GM21717 (cell line): Measurements from ENCODE around the gene VSX1.

Source experiments
- ATAC-seq: cut with Tn5 transposase; IDR thresholded peaks from one replicate; pipeline ENCODE4 v1.9.1; 2021; ENCODE audit warnings: mild to moderate bottlenecking, moderate library complexity; ENCODE audit not compliant: unreplicated experiment

VSX1 gene

DNA sequence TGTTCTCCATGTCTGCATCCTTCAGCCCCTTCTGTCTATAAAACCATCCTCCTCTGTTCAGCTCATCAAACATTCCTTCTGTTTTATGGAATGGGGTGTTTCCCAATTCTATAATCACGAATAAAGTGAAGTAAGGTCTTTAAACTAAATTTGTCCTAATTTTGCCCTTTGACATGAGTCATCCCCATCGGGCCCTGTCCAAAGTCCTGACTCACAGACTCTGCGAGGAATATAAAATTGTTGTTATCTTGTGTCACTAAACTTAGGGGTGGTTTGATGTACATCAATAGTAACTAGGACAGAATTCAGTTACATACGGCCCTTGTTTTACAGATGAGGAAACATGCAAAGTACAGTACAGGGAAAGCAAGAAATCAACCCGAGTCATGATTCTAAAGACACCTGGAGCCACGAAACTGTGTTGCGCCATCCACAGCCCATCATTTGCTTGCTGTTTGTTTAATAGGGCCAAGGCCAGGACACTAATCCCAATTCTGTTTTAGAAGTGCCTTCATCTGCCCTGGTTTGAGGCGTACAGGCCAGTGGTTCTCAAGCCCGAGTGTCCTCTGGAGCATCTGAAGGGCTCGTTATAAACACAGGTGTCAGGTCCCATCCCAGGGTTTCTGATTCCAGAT is 26.8 kb downstream of the VSX1 start:
- ATAC-seq, result no peak

DNA sequence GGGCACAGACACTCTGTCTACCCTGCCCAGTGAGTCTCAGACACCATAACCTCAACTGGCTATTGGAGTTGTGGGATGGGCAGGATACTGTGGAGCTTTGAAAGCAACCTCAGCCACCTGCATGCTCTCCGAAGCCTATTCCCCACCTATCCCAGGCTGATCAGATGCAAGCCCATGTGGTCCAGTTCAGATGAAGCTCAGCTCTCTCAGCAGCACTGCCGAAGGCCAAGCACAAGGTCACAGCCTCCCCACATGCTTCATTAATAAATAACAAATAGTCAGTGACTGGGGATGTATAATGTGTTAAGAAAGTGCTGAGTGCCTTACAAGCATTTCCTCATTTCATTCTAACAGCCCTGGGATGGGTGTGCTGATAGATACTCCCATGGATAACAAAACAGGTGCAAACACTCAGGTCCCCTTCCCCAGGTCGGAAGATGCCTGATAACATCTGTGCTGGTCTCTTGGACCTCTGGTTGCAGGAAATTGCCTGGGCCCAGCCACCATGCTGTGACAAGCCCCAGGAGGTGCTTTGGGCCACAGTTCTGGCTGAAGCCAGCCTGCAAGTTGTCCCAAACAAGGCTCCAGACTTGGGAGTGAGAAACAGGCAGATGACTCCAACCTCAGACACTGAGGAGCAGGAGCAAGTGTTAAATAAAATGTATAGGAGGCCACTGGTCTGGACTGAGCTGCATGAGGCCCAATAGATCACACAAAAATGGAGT is 27.7 kb downstream of the VSX1 start:
- no peak for ATAC-seq

DNA sequence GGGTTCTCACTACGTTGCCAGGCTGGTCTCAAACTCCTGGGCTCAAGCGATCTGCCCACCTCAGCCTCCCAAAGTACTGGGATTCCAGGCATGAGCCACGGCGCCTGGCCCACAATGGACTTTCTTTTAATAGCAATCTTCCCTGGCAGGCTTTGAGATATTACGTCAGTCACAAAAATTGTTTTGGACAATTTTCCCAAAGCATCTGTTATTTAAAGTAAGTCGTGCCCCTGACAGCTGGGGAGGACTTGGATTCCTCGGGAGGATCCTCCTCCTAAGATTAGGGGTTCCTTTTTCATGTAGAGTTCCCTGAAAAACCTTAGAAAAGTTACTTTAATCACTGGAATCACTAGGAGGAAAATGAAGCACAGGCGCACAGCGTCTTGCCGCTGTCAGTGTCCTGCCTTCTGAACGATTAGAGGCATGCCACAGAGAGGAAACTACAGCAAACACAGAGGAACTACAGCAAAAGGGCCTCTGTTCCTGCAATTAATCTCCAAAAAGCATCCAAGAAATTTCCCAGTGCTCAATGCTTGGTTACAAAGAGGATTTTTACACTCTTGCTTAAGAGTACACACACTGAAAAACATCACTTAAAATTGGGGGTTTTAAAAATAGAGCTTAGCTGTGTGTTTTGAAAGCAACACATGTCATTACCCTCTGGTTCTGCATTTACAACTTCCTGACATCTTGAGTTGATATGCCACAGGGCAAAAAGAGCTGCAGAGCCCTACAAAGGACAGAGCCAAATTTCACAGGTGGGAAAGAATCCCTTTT is 28.5 kb downstream of the VSX1 start:
- ATAC-seq, result no peak

- no peak for ATAC-seq
These were observed 29.4 kb downstream of the VSX1 start for GRCh38 chr20:25052255-25053194.

DNA sequence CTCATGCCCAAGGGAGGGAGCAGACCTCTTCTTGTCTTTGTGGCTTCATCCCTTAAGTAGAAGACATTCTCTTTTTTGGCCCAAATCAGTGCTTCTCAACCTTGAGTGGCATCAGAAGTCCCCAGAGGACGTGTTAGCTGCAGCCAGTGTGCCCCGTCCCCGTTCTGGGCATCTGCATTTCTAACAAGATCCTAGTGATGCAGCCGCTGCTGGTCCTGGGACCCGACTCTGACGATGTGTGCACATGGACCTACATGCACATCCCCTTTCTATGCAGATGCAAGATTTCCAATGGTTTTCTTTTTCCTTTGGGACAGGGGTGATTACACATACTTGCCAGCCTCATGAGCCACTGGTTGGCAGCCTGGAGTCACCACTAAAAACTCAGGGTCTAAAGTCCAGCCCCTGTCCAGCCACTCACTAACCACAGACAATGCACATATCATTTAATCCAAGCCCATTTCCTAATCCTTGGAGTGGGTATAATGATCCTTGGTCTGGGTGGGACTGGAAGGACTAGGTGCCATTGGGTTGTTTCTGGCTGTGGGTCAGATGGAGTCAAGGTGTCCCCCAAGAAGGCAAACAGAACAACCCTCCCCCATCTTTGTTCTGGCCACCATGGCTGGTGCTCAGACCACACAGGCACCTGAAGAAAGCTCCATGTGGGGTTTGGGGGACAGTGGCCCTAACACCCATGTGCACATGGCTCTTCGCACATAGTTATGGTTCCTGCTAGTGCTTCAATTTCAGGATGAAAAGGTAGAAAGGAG is 30.4 kb downstream of the VSX1 start:
- ATAC-seq, result no peak

DNA sequence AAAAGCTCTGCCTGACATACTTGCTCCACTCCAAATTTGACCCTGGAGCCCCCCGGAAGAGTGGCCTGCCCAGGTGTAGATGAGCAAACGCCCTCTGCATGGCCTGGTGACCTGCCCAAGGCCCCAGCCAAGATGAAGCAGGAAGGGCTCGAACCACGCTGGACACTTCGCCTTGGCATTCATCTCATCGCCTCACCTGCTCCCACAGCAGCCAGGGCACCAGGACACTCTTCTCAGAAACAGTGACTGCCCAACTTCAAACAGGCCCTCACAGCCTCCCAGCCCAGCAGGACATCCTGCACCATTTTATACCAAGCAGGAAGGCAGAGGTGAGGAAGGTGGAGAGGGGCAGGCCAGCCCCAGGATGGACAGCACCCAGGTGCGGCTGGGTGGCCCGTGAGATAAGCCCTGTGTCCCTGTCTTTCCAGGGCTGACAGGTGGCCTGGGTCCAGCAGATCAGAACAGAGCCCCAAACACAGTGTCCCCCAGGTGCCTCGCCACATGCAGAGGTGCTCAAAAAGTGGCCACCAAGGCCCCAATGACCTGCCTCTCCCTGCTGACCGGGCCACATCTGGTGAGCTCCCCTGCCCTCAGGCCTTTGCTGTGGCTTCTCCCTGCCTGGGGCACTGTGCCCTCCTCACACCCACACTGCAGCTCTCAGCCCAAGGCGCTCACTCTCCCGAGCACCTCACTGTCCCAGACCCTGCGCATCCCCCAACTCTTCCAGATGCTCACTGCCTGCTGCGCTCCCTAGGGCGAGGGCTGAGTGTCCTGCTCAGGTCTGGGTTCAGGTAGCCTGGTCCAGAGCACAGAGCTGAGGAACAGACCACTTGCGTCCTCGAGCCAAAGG is 31.2 kb downstream of the VSX1 start:
- ATAC-seq, result no peak

GRCh38 chr20:25050082-25050481 is 31.9 kb downstream of the VSX1 start:
- no peak for ATAC-seq

DNA sequence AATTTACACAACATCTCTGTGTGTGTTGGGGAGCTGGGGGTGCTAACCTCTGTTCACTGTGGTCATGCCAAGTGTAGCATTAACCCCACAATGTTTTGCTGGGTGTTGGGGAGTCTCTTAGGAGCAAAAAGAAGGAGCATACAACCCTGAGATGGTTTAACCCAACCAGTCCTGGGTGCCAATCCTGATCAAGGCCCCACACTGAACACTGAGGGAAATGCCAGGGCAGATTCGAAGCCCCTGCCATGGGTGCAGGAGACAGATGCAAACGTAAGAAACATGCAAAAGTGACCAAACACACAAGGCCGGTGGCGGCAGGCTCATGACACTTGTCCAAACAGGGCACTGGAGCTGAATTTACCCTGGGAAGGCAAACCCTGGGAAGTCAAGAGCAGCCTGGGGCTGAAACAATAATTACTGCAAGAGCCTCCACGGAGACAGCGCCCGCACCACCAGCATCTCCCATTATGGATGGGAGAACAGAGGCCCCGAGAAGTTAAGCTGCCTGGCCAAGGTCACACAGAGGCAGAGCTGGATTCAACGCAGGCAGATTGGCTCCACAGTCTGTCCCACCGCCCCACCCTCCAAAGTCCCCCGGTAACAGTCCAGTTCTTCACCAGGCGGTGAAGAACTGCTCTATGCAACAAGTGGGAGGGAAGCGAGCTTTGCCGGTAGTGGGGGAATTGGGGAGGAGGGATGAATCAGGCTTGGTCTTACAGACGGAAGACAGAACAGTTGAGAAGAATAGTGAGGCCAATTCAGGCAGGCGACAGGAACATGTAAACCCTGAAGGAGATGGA is 32.5 kb downstream of the VSX1 start:
- no peak for ATAC-seq

- ATAC-seq, result no peak
These were observed 33.4 kb downstream of the VSX1 start for GRCh38 chr20:25048519-25048952.

DNA sequence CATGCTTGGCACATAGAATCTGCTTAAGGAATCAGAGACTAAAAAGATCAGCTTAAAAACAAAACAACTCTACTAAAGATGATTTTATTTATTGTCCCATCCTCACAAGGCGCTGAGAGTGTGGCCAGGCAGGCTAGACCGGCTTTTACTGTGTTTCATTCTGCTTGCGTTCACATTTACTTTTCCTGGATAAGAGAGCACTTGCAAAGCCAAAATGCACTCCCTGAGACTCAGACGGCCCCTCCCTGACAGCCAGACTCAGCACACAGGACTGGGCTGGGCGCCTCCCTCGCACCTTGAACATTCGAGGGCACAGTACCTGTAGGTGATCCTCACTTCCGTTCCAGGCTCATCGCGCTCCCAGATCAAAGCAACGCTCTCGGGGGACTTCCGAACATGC is 34.2 kb downstream of the VSX1 start:
- no peak for ATAC-seq

DNA sequence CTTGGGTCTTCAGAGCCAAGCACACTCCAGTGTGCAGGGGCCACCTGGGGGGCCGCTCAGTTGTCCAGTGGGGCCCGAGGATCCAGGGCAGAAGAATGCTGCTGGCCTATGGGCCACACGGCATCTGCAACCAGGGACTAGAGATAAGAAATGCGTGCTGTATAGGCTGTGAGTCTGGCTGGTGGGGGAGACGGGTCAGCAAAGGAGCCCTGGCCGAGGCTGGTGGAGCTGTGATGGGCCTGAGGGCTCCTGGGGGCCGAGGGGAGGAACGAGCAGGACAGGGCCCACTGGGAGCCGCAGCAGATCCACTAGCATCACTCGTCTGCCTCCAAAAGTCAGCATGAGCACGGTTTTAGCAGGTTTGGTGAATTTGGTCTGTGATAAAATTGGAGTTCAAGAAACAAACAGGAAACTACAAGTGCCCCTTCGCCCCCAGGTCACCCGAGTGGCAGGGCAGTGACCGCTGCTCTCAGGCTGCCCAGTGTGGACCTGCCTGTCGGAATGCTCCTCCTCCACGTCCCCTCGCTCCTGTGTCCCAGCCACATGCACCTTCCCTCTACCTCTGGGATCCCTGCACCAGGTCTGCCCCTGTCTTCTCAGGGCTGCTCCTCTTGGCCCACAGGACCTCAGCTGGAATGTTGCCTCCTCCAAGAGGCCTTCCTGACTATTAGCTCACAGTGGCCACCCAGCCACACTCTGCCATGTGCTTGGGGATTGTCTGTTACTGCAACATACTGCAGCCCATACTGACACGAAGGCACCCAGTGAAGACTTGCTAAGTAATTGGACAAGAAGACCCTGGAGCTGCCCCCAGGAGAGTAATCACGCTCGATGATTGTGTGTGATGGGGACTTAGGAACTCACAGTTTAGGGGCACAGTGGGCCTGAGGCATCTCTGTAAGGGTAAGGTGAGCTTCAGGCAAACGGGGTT is 34.9 kb downstream of the VSX1 start:
- no peak for ATAC-seq

DNA sequence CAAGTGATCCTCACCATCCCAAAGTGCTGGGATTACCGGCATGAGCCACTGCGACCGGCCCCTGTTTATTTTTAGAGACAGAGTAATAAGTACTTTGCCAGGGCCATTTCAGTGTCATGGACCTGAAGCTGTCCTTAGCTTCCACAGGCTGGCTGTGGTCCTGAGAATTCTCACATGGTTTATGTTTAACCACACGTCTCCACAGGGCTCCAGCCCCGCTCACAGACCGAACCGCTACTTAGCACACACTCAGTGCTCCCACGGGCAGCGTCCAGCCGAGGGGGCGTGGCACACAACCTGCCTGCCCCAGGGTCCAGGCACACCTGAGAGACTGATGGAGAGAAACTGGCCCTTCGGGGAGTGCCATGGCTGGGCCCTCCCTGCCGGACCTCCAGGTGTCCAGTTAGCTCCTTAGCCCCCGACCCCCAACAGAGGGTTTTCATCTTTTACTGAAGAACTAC is 35.7 kb downstream of the VSX1 start:
- no peak for ATAC-seq

- no peak for ATAC-seq
These were observed 36.6 kb downstream of the VSX1 start for GRCh38 chr20:25045343-25045712.

DNA sequence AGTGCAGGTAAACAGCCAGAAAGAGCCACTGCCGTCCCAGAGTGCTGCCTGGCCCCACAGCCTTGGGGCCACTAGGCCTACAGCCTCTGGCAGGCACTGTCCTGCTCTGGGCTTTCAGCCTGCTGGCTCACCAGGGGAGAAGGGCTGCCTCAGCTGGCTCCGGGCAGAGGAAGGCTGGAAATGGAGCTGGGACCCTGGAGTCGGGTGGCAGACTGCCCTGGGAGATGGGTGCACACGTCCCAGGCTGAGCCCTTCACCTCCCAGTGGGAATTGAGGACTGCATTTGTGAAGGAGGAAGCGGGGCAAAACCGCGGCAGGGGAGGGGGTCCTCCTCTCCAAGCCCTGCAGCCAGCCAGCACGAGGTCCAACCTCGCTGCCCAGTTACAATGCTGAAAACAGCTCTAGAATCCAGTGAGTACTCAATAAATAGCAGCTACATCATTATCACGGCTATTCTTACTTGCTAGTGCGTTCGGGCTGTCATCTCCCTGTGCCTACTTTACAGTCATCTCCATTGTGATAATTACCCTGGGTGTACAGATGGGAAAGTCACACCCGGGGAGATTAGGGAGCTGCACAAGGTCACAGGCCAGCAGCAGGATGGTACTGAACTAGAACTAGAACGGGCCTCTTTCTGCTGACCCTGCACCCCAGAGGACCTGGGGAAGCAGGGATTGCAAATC is 37.1 kb downstream of the VSX1 start:
- ATAC-seq, result no peak

GRCh38 chr20:25044261-25044560 is 37.7 kb downstream of the VSX1 start:
- ATAC-seq, result no peak

- no peak for ATAC-seq
These were observed 38.3 kb downstream of the VSX1 start for GRCh38 chr20:25043499-25044260.
